T-helper 1 cell treated with Interleukin-12 subunit alpha and Interleukin-12 subunit beta and Interleukin-4 antibody, amounts not matched to agents 30 ng/mL and 1 ng/mL, for 36 hours (primary cell): Measurements from ENCODE around the gene EN1. TPM values are rescaled to one million over a fixed set of nuclear protein-coding genes. Genes with fewer than 3 reads are reported as not detected.

Source experiments
- intact Hi-C: fragments of 100-400 bp; cut with micrococcal nuclease; formaldehyde crosslinking; loops from one replicate; pipeline ENCODE4 v1.15.1; 2024
- total RNA-seq: library from RNA; stranded (reverse); gene quantifications from 2 replicates; pipeline ENCODE4 v1.2.3, GENCODE V29; 2022

Gene EN1
- not detected in 2 replicates for total RNA-seq

GRCh38 chr2:118846953-118847761 lies at the start of gene EN1:
TSS of gene EN1 (minus strand) at chr2:118847648. CDS start at chr2:118847167, 481 bp downstream.
- intact Hi-C loops: loop anchor here (10.0 kb wide), 1 partner anchor 1498 kb away; the partner anchor contains the start of gene INHBB

GRCh38 chr2:118893100-118893499 lies 45.7 kb upstream of the EN1 start:
- intact Hi-C loops: no loop called here

DNA sequence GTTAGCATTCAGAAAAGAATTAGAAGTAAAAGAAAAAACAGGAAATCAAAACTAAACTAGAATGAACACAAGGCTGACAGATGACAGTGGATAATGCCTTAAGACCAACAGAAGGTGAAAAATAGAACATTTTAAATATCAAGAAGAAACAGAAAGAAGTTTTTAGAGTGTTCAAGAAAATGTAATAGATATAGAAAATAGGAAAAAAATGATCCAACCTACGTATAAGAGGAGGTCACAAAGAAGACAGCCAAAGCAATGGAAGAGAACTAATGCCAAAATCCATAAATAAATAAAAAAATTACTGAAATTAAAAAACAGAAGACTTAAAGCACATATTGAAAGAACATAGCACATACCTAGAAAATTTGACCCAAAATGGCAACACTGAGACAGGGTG lies 42.5 kb upstream of the EN1 start:
- intact Hi-C loops: no loop called here

DNA sequence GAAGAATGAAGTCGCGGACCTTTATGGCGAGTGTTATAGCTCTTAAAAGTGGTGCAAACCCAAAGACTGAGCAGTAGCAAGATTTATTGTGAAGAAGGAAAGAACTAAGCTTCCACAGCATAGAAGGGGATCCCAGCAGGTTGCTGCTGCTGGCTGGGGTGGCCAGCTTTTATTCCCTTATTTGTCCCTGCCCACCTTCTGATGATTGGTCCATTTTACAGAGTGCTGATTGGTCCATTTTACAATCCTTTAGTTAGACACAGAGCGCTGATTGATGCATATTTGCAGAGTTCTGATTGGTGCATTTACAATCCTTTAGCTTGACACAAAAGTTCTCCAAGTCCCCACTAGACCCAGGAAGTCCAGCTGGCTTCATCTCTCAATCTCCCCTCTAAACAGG lies 36.3 kb upstream of the EN1 start:
- intact Hi-C loops: loop anchor here (5.0 kb wide), 1 partner anchor 429 kb away; no protein-coding TSS in a partner anchor

DNA sequence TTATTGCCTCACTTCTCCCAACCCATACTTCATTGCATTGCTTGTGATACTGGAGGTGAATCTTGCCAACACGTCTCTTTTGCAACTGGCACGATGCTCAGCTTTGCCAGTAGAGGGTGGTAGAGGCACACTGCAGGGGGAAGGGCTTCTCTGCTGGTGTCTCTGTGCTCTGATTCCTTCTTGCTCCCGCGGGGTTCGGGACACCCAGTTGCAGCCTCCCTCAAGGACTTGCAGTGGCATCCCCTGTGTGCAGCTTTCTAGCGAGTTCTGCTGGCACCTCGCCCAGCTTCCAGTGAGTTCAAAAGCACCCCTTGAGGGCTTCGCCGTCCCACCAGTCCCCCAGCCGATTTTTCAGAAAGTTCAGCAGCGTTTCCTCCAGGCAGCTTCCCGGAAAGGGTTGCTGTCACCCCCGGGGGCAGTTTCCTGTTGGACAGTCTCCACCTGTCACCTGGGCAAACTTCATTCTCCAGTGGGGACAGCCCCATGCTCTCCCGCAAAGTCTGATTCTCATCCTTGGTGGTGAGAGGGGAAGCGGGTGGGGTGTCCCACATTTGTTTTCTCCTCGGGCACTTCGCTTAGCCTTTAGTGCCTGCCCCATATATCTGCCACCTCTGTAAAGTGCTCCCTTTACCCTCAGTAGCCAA lies 35.4 kb upstream of the EN1 start:
- intact Hi-C loops: loop anchor here (1.0 to 5.0 kb wide), 2 partner anchors 243 to 429 kb away; no protein-coding TSS in a partner anchor

DNA sequence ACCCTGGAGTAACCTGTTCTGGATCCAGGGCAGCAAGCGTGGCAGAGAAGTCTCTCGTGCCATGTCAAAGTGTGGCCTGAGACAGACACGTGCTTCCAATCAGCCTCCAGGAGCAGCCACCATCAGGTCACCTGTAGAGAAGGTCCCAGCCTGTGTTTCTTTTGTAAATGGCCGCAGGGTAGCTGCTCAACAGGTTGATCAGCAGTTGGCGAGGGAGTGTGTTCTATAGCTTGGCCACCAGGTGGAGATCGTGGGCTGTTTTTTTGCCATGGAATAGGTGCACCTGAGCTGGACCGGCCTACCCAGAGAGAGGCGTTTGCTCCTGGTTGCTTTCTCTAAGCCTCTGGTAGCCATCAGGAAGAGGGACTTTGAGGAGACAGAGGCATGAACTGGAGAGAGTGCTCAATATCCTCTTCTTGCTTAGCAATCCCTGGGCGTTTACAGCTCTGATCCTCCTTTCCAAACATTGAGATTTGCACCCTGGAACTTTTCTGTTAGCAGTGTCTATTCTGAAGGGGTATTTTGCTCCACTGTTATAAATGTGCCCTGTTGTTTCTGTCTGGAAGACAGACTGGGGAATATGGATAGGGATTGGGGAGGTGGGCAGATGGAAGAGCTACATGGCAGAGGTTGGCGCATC lies 34.2 kb upstream of the EN1 start:
- intact Hi-C loops: loop anchor here (1.0 to 5.0 kb wide), 5 partner anchors 245 to 595 kb away; no protein-coding TSS in a partner anchor

DNA sequence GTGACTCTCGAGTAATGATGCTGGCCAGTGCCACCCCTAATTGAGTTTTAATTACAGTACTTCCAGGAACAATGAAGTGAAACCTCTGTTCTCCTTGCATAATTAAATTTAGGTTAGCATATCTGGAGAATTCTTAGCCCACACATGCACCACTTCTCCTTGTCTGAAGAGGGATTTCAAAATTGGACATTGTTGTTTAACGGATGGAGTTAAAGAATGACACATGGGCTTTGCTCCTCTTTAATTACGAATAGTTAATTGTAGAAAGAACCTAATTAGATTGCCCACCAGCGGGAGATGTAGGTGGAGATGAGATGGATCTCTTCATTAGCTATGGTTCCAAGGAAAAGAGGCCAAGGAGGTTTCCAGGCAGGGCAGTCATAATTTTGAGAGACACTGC lies 33.1 kb upstream of the EN1 start:
- intact Hi-C loops: loop anchor here (5.0 kb wide), 1 partner anchor 432 kb away; no protein-coding TSS in a partner anchor

- intact Hi-C loops: no loop called here
Observed at GRCh38 chr2:118878531-118879149, 31.2 kb upstream of the EN1 start.

GRCh38 chr2:118875318-118875717 lies 27.9 kb upstream of the EN1 start:
- intact Hi-C loops: no loop called here

DNA sequence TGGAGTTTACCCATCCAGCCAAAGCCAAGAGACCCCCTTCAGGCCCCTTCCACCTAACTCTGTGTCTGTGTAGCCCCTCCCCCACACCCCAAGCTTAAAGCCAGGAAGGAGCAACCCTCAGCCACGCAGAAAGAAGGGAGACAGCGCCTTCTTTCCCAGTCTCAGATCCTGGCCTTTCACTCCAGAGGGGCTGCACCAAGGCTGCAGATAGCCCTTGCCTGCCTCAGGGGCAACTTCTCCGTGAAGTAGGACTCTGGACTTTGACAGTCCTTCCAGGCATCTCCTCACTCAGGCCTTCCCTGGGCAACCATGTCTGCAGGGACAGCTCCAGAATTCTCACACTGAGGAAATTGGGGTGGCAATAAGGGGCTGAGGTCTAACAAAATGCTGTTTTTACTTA lies 26.9 kb upstream of the EN1 start:
- intact Hi-C loops: no loop called here

GRCh38 chr2:118865106-118865505 lies 17.7 kb upstream of the EN1 start:
- intact Hi-C loops: loop anchor here (1.0 to 10.0 kb wide), 5 partner anchors 643 to 1390 kb away; no protein-coding TSS in a partner anchor

GRCh38 chr2:118864207-118864606 lies 16.8 kb upstream of the EN1 start:
- intact Hi-C loops: loop anchor here (2.0 to 10.0 kb wide), 2 partner anchors 831 to 1389 kb away; no protein-coding TSS in a partner anchor

DNA sequence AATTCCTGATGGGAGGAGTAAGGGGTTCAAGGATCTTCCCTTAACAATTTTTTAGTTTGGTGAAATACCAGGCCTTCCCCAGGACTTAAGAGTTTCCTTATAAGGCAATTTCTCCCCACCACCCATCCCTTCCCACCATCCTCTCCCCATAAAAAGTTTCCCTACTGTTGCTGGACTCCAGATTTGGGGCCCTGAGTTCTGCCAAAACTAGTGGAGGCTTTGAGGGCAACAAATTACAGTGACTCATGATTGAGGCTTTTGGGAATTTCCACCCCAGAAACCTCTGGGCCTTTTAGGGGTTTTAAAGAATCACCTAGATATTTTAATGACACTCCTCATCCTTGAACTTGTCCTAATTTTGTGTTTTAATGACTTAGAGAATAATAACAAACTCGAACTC lies 14.3 kb upstream of the EN1 start:
- intact Hi-C loops: loop anchor here (10.0 kb wide), 1 partner anchor 1387 kb away; no protein-coding TSS in a partner anchor

DNA sequence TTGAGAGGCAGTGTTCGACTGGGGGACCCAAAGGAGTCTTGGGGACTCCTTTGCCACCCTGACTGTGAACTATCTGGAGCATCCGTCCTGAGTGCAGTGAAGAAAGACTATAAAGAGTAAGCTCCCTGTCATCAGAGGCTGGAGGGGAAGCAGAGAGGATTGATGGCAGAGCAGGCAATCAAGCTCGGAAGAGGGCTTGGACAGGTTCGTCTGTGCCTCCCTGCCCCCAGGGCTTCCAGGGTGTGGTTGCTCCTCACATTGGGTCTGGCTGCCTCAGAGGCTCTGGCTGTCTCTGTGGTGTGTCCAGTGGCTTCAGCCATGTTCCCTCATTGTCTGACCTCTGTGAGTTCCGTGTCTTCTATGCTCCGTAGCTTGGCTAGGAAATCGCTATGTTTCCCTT lies 13.8 kb upstream of the EN1 start:
- intact Hi-C loops: loop anchor here (10.0 kb wide), 1 partner anchor 1386 kb away; no protein-coding TSS in a partner anchor

- intact Hi-C loops: loop anchor here (10.0 kb wide), 1 partner anchor 1386 kb away; no protein-coding TSS in a partner anchor
Observed at GRCh38 chr2:118860506-118860905, 13.1 kb upstream of the EN1 start.

DNA sequence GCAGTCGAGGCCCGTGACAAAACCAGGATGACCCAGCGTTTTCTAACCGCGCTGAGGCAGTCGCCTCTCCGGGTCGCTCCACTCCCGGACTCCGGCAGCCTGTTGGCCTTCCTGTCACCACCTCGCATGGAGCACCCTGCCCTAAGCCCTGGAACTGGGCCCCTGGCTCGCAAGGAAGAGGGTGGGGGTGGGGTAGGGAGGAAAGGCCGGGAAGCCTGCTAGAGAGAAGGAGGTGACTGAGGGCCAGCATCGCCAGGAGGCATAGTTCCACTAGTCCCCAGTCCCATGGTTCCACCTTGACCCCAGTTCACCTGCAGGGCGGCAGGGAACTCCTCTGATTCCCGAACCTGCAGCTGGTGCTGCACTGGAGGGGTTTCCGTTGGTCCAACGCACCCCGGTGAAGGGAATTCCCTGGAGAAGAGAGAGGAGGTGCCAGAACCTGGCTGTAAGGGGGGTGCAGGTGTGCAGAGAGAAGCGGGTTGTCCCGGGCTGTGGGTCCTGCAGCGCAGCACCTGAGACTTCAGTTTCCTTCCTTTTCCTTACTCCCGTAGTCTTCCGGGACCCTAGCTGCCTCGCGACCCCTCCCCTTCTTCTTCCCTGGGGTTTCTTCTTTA lies 11.8 kb upstream of the EN1 start:
- intact Hi-C loops: loop anchor here (10.0 kb wide), 1 partner anchor 544 kb away; no protein-coding TSS in a partner anchor

DNA sequence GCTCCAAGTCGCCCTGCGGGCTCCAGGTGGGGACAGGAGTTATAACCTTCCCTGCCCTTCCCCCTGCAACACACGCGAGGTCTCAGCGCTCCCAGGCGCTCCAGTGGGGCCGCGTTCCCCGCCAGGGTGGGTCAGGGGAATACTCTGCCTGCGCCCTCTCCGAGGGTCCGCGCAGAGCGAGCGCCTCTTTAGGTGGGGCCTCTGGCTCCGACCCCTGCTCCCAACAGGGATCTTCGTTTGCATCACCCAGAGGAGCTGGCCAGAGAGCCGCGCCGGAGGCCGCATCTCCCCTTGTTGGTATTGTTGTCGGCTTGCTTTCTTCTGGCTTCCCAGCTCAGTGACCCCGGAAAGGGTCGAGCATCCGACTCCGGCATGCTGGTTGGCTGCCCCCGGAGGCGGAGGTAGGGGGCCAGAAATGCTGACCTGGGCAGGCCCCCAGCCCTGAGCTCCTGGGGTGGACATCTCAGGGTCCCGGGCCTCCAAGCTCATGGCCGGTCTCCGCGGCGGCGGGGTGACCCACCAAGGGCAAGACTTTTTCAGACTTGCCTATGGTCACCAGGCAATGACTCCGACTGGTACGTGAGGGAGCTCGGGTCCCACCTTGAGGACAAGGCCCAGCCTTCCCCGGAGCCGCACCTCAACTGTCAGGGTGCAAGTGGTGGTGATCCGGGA lies 11.2 kb upstream of the EN1 start:
- intact Hi-C loops: loop anchor here (10.0 kb wide), 1 partner anchor 544 kb away; no protein-coding TSS in a partner anchor

DNA sequence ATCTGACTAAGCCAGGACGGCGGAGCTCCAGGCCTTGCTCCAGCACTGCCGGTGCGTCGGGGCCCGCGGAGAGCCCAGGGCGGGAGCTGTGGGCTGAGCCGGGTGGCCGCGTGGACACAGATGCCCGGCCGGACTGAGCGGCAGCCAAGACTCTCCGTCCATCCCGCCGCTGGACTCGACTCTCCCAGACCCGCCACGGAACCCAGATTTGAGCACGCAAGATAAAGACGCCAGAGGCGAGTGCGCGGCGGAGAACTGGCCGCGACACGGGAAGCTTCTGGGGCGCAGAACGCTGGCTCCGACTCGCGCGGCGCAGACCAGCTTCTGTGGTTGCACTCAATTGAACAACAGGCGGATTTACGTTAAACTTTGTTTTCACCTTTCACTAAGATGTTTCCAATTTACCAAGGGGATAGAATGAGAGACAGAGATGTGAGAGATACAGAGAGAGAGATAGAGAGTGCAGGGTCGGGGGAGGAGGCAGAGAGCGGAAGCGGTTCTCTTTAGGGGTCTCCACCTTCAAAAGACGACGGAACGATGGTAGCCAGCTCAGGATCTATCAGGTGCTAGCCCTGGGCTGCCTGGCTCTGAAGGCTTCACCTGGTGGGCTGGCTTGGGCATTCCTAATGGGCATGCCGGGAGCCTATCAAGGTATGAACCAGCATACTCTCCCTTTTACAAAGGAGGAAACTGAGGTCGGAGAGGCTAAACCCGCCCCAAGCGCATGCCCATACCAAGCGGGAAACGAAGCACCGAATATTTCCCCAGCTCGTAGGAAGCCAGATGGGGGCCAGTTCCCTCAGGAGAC lies 10.4 kb upstream of the EN1 start:
- intact Hi-C loops: loop anchor here (1.0 to 10.0 kb wide), 3 partner anchors 9 to 543 kb away; no protein-coding TSS in a partner anchor
